ENCODE data around the gene RAVER1. TPM values are rescaled to one million over a fixed set of nuclear protein-coding genes. Genes with fewer than 3 reads are reported as not detected.

The RAVER1 gene
- total and polyA plus RNA-seq, 9 donors = 1.3 to 50.7 (median 32.3) TPM

GRCh38 chr19:10268071-10268470, 65.3 kb downstream of the RAVER1 start:
- no peak overlapping the region for H3K4me3 ChIP-seq
- TF ChIP-seq EP300 (IDR thresholded peaks at IDR 0.05) (no peak), CTCF (IDR thresholded peaks at IDR 0.05) (no peak), POLR2A (IDR thresholded peaks at IDR 0.05) (no peak)
- 61 to 68% (median 66%) methylated on average over 6 of the region's 6 CpGs for WGBS, 3 donors
- intact Hi-C loops (cut with DNase I) = loop anchor here in 2 of 4 donors (2.0 kb wide), 1 partner anchor 121 kb away; no protein-coding TSS in a partner anchor
- DNase-seq = no peak
- peaks cover 8% of the 10 kb centered on the region for H3K4me1 ChIP-seq (ENCODE audit: insufficient read depth)
- H3K9me3 ChIP-seq = no peaks in the 10 kb centered on the region
- no peaks in the 10 kb centered on the region for H3K27me3 ChIP-seq
- no peaks in the 10 kb centered on the region for H3K36me3 ChIP-seq
- no peak overlapping the region for H3K27ac ChIP-seq

DNA sequence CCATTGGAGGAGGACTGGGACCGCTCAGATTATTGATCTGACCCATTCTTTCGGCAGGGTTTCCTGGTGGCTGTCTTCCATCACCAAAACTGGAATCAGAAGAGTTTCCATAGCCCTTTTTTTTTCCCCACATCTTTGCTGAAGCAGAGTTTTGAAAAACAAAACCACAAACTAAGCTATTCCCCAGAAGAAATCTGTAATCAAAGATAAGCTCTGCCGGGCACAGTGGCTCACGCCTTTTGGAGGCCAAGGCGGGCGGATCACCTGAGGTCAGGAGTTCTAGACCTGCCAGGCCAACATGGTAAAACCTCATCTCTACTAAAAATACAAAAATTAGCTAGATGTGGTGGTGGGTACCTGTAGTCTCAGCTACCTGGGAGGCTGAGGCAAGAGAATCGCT, 66.6 kb downstream of the RAVER1 start:
- WGBS, 3 donors = 71 to 78% (median 77%) methylated on average over 7 of the region's 7 CpGs
- intact Hi-C loops (cut with DNase I) = no loop called here
- TF ChIP-seq POLR2A (IDR thresholded peaks at IDR 0.05) (no peak), EP300 (IDR thresholded peaks at IDR 0.05) (no peak), CTCF (IDR thresholded peaks at IDR 0.05) (no peak)
- Histone ChIP-seq H3K9me3 (no peaks in the 10 kb centered on the region), H3K27me3 (no peaks in the 10 kb centered on the region), H3K36me3 (no peaks in the 10 kb centered on the region), H3K4me3 (no peak overlapping the region), H3K27ac (no peak overlapping the region), H3K4me1 (ENCODE audit: insufficient read depth) (peaks cover 8% of the 10 kb centered on the region)
- no peak for DNase-seq

Small RNAs within 50 kb of the gene (small RNA-seq; reads per million reads assigned to genes)
- not detected for gene AC011511.1
- gene AC011511.4 = not detected

Other genes starting within 250 kb of the RAVER1 start
- gene SHFL, start 247.2 kb downstream of the RAVER1 start, total RNA-seq = 10 to 100 TPM; 34.0 to 49.5 (median 40.2) TPM
- 10 to 100 TPM; 39.0 to 42.1 TPM for gene SHFL, start 247.2 kb downstream of the RAVER1 start, polyA plus RNA-seq
- gene ANGPTL6, start 230.9 kb downstream of the RAVER1 start, total RNA-seq = under 1 TPM in 6 of 7 donors, not detected in 1; 0.15 to 0.80 (median 0.38) TPM
- 1 to 10 TPM in 1 of 2 donors, under 1 TPM in 1; 0.10 to 1.4 TPM for gene ANGPTL6, start 230.9 kb downstream of the RAVER1 start, polyA plus RNA-seq
- gene PPAN, start 227.2 kb downstream of the RAVER1 start, total RNA-seq = 10 to 100 TPM; 21.0 to 58.3 (median 44.4) TPM
- 10 to 100 TPM in 1 of 2 donors, 1 to 10 TPM in 1; 6.2 to 33.3 TPM for gene PPAN, start 227.2 kb downstream of the RAVER1 start, polyA plus RNA-seq
- gene P2RY11, start 221.8 kb downstream of the RAVER1 start, total RNA-seq = 10 to 100 TPM in 5 of 7 donors, 1 to 10 TPM in 2; 5.5 to 18.5 (median 14.4) TPM
- 1 to 10 TPM; 2.1 to 8.7 TPM for gene P2RY11, start 221.8 kb downstream of the RAVER1 start, polyA plus RNA-seq
- gene EIF3G, start 213.6 kb downstream of the RAVER1 start, total RNA-seq = 100 to 1,000 TPM; 284 to 375 (median 298) TPM
- gene EIF3G, start 213.6 kb downstream of the RAVER1 start, polyA plus RNA-seq = 100 to 1,000 TPM; 293 to 311 TPM
- 10 to 100 TPM; 28.1 to 74.2 (median 41.8) TPM for gene DNMT1, start 138.6 kb downstream of the RAVER1 start, total RNA-seq
- 10 to 100 TPM; 19.8 to 60.2 TPM for gene DNMT1, start 138.6 kb downstream of the RAVER1 start, polyA plus RNA-seq
- gene S1PR2, start 102.2 kb downstream of the RAVER1 start, total RNA-seq = 10 to 100 TPM in 4 of 7 donors, 1 to 10 TPM in 3; 3.6 to 25.9 (median 12.7) TPM
- 1 to 10 TPM; 4.9 to 5.1 TPM for gene S1PR2, start 102.2 kb downstream of the RAVER1 start, polyA plus RNA-seq
- gene MRPL4, start 81.3 kb downstream of the RAVER1 start, total RNA-seq = 10 to 100 TPM; 42.2 to 73.3 (median 58.9) TPM
- gene MRPL4, start 81.3 kb downstream of the RAVER1 start, polyA plus RNA-seq = 10 to 100 TPM in 1 of 2 donors, 1 to 10 TPM in 1; 4.7 to 60.6 TPM
- 100 to 1,000 TPM in 1 of 7 donors, 10 to 100 TPM in 6; 12.1 to 116 (median 18.7) TPM for gene ICAM1, start 62.4 kb downstream of the RAVER1 start, total RNA-seq
- gene ICAM1, start 62.4 kb downstream of the RAVER1 start, polyA plus RNA-seq = 10 to 100 TPM; 12.3 to 20.6 TPM
- gene ICAM4, start 46.6 kb downstream of the RAVER1 start, total RNA-seq = 1 to 10 TPM in 2 of 7 donors, under 1 TPM in 5; 0.26 to 3.3 (median 0.60) TPM
- under 1 TPM; 0.17 to 0.29 TPM for gene ICAM4, start 46.6 kb downstream of the RAVER1 start, polyA plus RNA-seq
- 10 to 100 TPM in 3 of 7 donors, 1 to 10 TPM in 1, under 1 TPM in 3; 0.51 to 16.1 (median 2.5) TPM for gene ICAM5, start 43.6 kb downstream of the RAVER1 start, total RNA-seq
- gene ICAM5, start 43.6 kb downstream of the RAVER1 start, polyA plus RNA-seq = under 1 TPM in 1 of 2 donors, not detected in 1; 0.11 TPM
- 1 to 10 TPM; 2.6 to 5.6 (median 3.0) TPM for gene ZGLP1, start 23.7 kb downstream of the RAVER1 start, total RNA-seq
- gene ZGLP1, start 23.7 kb downstream of the RAVER1 start, polyA plus RNA-seq = 1 to 10 TPM in 1 of 2 donors, under 1 TPM in 1; 0.27 to 4.5 TPM
- 10 to 100 TPM; 11.1 to 23.6 (median 13.2) TPM for gene FDX2, start 17.5 kb downstream of the RAVER1 start, total RNA-seq
- 10 to 100 TPM in 1 of 2 donors, 1 to 10 TPM in 1; 2.5 to 16.8 TPM for gene FDX2, start 17.5 kb downstream of the RAVER1 start, polyA plus RNA-seq
- 10 to 100 TPM in 1 of 7 donors, 1 to 10 TPM in 6; 2.2 to 10.9 (median 3.6) TPM for gene ICAM3, start 6.1 kb upstream of the RAVER1 start, total RNA-seq
- gene ICAM3, start 6.1 kb upstream of the RAVER1 start, polyA plus RNA-seq = 1 to 10 TPM; 3.9 to 4.3 TPM
- 100 to 1,000 TPM in 1 of 7 donors, 10 to 100 TPM in 6; 55.4 to 118 (median 81.6) TPM for gene TYK2, start 47.0 kb upstream of the RAVER1 start, total RNA-seq
- 10 to 100 TPM; 62.7 to 73.2 TPM for gene TYK2, start 47.0 kb upstream of the RAVER1 start, polyA plus RNA-seq
- gene CDC37, start 70.0 kb upstream of the RAVER1 start, total RNA-seq = 100 to 1,000 TPM in 5 of 7 donors, 10 to 100 TPM in 2; 81.3 to 123 (median 113) TPM
- gene CDC37, start 70.0 kb upstream of the RAVER1 start, polyA plus RNA-seq = 100 to 1,000 TPM; 117 to 180 TPM
- 1 to 10 TPM in 6 of 7 donors, under 1 TPM in 1; 0.71 to 4.8 (median 3.0) TPM for gene PDE4A, start 87.0 kb upstream of the RAVER1 start, total RNA-seq
- gene PDE4A, start 87.0 kb upstream of the RAVER1 start, polyA plus RNA-seq = 1 to 10 TPM; 2.1 to 2.6 TPM
- gene KEAP1, start 169.8 kb upstream of the RAVER1 start, total RNA-seq = 10 to 100 TPM; 29.6 to 61.7 (median 51.7) TPM
- gene KEAP1, start 169.8 kb upstream of the RAVER1 start, polyA plus RNA-seq = 10 to 100 TPM; 38.5 to 40.4 TPM
- under 1 TPM in 6 of 7 donors, not detected in 1; 0.12 to 0.57 (median 0.32) TPM for gene S1PR5, start 183.9 kb upstream of the RAVER1 start, total RNA-seq
- 1 to 10 TPM in 1 of 2 donors, under 1 TPM in 1; 0.33 to 1.4 TPM for gene S1PR5, start 183.9 kb upstream of the RAVER1 start, polyA plus RNA-seq
- 10 to 100 TPM; 13.9 to 26.9 (median 24.1) TPM for gene ATG4D, start 210.4 kb upstream of the RAVER1 start, total RNA-seq
- gene ATG4D, start 210.4 kb upstream of the RAVER1 start, polyA plus RNA-seq = 10 to 100 TPM in 1 of 2 donors, 1 to 10 TPM in 1; 3.1 to 20.8 TPM
- gene KRI1, start 232.5 kb upstream of the RAVER1 start, total RNA-seq = 10 to 100 TPM; 12.3 to 28.9 (median 23.6) TPM
- gene KRI1, start 232.5 kb upstream of the RAVER1 start, polyA plus RNA-seq = 10 to 100 TPM; 20.1 to 24.2 TPM
- 1 to 10 TPM; 4.4 to 7.4 (median 5.6) TPM for gene CDKN2D, start 235.4 kb upstream of the RAVER1 start, total RNA-seq
- 1 to 10 TPM; 2.8 to 7.6 TPM for gene CDKN2D, start 235.4 kb upstream of the RAVER1 start, polyA plus RNA-seq

Data from ovary (tissue), 9 donors.